ENCODE measurements around the gene BNC2. TPM values are rescaled to one million over a fixed set of nuclear protein-coding genes. Genes with fewer than 3 reads are reported as not detected.

The BNC2 gene
- total RNA-seq, 2 donors from 2014 or later, result 16.1 to 16.9 TPM

DNA sequence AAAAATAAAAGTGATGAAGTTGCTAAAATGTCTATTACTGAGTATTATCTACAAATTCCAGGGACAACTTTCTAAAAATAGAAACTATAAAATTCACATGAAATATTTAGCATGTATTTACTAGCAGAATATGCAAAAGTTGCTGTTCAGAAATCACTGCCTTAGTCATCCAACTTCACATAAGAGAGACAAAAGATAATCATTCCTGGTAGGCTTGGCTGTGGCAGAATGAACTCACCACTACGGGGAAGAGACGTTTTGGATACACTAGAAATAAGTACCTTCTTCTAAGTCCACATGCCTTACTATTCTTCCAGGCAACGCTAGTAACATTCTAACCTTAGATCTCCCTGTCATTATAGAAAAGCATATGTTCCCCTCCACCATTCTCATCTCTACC, 272.2 kb downstream of the BNC2 start:
- TF ChIP-seq CTCF (IDR thresholded peaks at IDR 0.05), result no peak

DNA sequence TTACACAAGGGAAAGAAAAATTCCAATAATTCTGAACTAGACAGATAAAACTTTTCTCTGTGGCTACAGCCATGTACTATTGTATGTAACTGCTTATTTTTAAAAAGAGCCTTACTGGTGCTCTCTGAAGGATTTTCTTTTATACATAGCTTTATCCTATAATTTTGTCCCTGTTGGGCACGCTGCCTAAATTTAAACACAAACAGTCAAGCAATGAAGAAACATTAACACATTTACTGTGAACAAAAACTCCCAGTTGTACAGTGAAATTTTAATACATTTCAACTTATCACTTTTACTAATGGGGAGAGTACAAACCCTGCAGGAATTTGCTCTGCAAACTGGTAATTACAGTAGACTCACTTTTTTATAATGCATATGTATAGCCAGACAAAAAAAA, 273.3 kb downstream of the BNC2 start:
- no peak for TF ChIP-seq CTCF (IDR thresholded peaks at IDR 0.05)
- no peaks in the 10 kb centered on the region for H3K27me3 ChIP-seq (replicated peaks; ENCODE audit: insufficient read depth)
- DNase-seq (ENCODE audit: low spot score) (no peak), ATAC-seq (ENCODE audit: insufficient number of reproducible peaks, low FRiP score, low read depth) (no peak)
- no peak overlapping the region for H3K27ac ChIP-seq
- no peaks in the 10 kb centered on the region for H3K9me3 ChIP-seq
- H3K4me1 ChIP-seq (ENCODE audit: control insufficient read depth in 1 of 2, low read depth in 2 of 2), result peaks cover 0 to 13% of the 10 kb centered on the region in 2 donors
- no peak overlapping the region for H3K4me3 ChIP-seq
- no peaks in the 10 kb centered on the region for H3K36me3 ChIP-seq

More for the DNA sequence above, 272.2 kb downstream of the BNC2 start:
- Histone ChIP-seq H3K9me3 (no peaks in the 10 kb centered on the region), H3K4me1 (ENCODE audit: control insufficient read depth in 1 of 2, low read depth in 2 of 2) (peaks cover 0 to 13% of the 10 kb centered on the region in 2 donors), H3K36me3 (no peaks in the 10 kb centered on the region), H3K27me3 (replicated peaks; ENCODE audit: insufficient read depth) (no peaks in the 10 kb centered on the region), H3K4me3 (no peak overlapping the region), H3K27ac (no peak overlapping the region)
- no peak for ATAC-seq (ENCODE audit: insufficient number of reproducible peaks, low FRiP score, low read depth)
- DNase-seq (ENCODE audit: low spot score), result no peak

- peaks cover 0 to 13% of the 10 kb centered on the region in 2 donors for H3K4me1 ChIP-seq (ENCODE audit: control insufficient read depth in 1 of 2, low read depth in 2 of 2)
- H3K27me3 ChIP-seq (replicated peaks; ENCODE audit: insufficient read depth), result no peaks in the 10 kb centered on the region
- TF ChIP-seq CTCF (IDR thresholded peaks at IDR 0.05), result no peak
- DNase-seq (ENCODE audit: low spot score) (no peak), ATAC-seq (ENCODE audit: insufficient number of reproducible peaks, low FRiP score, low read depth) (no peak)
- H3K9me3 ChIP-seq, result no peaks in the 10 kb centered on the region
- H3K4me3 ChIP-seq, result no peak overlapping the region
- no peak overlapping the region for H3K27ac ChIP-seq
- H3K36me3 ChIP-seq, result no peaks in the 10 kb centered on the region
These were observed 275.2 kb downstream of the BNC2 start for GRCh38 chr9:16595227-16595626.

DNA sequence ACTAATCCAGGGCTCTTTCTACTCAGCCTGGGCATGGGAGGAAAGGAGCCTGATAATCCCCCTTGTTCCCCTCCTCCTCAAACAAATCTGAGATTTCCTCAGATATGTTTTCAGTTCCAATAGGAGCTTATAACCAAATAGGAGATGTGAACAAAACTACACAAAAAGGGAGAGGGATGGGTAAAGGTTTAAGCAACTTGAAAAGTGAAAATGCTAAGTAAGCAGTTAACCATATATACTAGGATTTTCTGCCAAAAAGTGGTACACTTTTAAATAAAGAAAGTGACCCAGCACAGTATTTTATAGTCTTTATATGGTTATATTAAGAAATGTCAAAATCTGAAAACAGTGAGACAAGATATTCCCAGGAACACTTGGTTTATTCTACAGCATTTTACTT, 275.7 kb downstream of the BNC2 start:
- no peak for TF ChIP-seq CTCF (IDR thresholded peaks at IDR 0.05)
- ATAC-seq (ENCODE audit: insufficient number of reproducible peaks, low FRiP score, low read depth), result no peak
- DNase-seq (ENCODE audit: low spot score), result no peak
- H3K9me3 ChIP-seq, result no peaks in the 10 kb centered on the region
- H3K4me1 ChIP-seq (ENCODE audit: control insufficient read depth in 1 of 2, low read depth in 2 of 2), result peaks cover 0 to 13% of the 10 kb centered on the region in 2 donors
- H3K36me3 ChIP-seq, result no peaks in the 10 kb centered on the region
- no peak overlapping the region for H3K4me3 ChIP-seq
- no peak overlapping the region for H3K27ac ChIP-seq
- no peaks in the 10 kb centered on the region for H3K27me3 ChIP-seq (replicated peaks; ENCODE audit: insufficient read depth)

- Histone ChIP-seq H3K27me3 (replicated peaks; ENCODE audit: insufficient read depth) (no peaks in the 10 kb centered on the region), H3K4me3 (no peak overlapping the region), H3K4me1 (ENCODE audit: control insufficient read depth in 1 of 2, low read depth in 2 of 2) (peaks cover 0 to 13% of the 10 kb centered on the region in 2 donors), H3K27ac (no peak overlapping the region), H3K36me3 (no peaks in the 10 kb centered on the region), H3K9me3 (no peaks in the 10 kb centered on the region)
- no peak for TF ChIP-seq CTCF (IDR thresholded peaks at IDR 0.05)
- DNase-seq (ENCODE audit: low spot score), result no peak
- no peak for ATAC-seq (ENCODE audit: insufficient number of reproducible peaks, low FRiP score, low read depth)
These were observed 276.7 kb downstream of the BNC2 start for GRCh38 chr9:16593746-16594145.
